GM12864 (cell line): ENCODE results near the gene ADA.

Experiments used
- DNase-seq: peaks from one replicate; pipeline ENCODE4 v3.0.0-alpha.2; 2011; ENCODE audit warnings: low read depth
- H3K4me3 ChIP-seq: 2 replicates; pipeline ENCODE4 v1.5.1; 2011; ENCODE audit warnings: mild to moderate bottlenecking, low read depth, low read length, control low read depth
- CTCF ChIP-seq: IDR thresholded peaks from 2 replicates; pipeline ENCODE4 v1.5.1; 2011; ENCODE audit warnings: low read depth, mild to moderate bottlenecking, moderate library complexity, low read length, control low read depth, inconsistent platforms; ENCODE audit errors: missing control alignments

Gene ADA

GRCh38 chr20:44609516-44610312 is 41.8 kb downstream of the ADA start:
- DNase-seq = no peak
- H3K4me3 ChIP-seq = peak overlapping the region; percentile 17; the same call in 1 of the 2 replicates
- TF ChIP-seq CTCF = peak; percentile 99

GRCh38 chr20:44609006-44609515 is 42.4 kb downstream of the ADA start:
- no peak overlapping the region for H3K4me3 ChIP-seq
- no peak for DNase-seq
- TF ChIP-seq CTCF = no peak

- no peak overlapping the region for H3K4me3 ChIP-seq
- TF ChIP-seq CTCF = no peak
- DNase-seq = no peak
Observed at GRCh38 chr20:44606725-44607441, 44.6 kb downstream of the ADA start.

GRCh38 chr20:44603327-44603726 is 48.2 kb downstream of the ADA start:
- DNase-seq = no peak
- TF ChIP-seq CTCF = peak; percentile 30
- no peak overlapping the region for H3K4me3 ChIP-seq

- no peak for TF ChIP-seq CTCF
- no peak for DNase-seq
- no peak overlapping the region for H3K4me3 ChIP-seq
Observed at GRCh38 chr20:44601801-44602204, 49.7 kb downstream of the ADA start.

GRCh38 chr20:44601236-44601671 is 50.2 kb downstream of the ADA start:
- no peak for DNase-seq
- peak overlapping the region; percentile 18 for H3K4me3 ChIP-seq
- TF ChIP-seq CTCF = no peak
